ENCODE measurements around the gene MTHFD2L.

The MTHFD2L gene

DNA sequence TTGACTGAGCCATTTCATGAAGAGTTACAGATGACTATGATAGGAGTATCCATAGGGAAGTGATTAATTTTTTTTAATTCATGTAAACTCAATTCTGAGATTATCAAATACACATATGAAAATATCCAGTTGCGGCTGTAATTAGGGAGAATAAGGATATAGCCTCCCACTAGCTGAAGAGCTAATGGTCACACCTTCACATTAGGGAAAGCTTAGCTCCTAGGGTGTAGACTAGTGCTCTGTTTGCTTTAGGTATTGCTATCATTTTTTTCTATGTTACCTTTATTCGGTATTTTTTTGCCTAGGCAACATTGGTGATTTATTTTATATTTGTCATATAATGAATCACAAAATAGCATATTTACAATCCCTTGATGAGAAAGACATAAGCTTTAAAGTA, 110.7 kb downstream of the MTHFD2L start:
- TF ChIP-seq, protein P1, sequence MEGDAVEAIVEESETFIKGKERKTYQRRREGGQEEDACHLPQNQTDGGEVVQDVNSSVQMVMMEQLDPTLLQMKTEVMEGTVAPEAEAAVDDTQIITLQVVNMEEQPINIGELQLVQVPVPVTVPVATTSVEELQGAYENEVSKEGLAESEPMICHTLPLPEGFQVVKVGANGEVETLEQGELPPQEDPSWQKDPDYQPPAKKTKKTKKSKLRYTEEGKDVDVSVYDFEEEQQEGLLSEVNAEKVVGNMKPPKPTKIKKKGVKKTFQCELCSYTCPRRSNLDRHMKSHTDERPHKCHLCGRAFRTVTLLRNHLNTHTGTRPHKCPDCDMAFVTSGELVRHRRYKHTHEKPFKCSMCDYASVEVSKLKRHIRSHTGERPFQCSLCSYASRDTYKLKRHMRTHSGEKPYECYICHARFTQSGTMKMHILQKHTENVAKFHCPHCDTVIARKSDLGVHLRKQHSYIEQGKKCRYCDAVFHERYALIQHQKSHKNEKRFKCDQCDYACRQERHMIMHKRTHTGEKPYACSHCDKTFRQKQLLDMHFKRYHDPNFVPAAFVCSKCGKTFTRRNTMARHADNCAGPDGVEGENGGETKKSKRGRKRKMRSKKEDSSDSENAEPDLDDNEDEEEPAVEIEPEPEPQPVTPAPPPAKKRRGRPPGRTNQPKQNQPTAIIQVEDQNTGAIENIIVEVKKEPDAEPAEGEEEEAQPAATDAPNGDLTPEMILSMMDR (IDR thresholded peaks at IDR 0.05; ENCODE audit: extremely low read depth, missing control alignments), result no peak
- DNase-seq (ENCODE audit: low spot score), result no peak

DNA sequence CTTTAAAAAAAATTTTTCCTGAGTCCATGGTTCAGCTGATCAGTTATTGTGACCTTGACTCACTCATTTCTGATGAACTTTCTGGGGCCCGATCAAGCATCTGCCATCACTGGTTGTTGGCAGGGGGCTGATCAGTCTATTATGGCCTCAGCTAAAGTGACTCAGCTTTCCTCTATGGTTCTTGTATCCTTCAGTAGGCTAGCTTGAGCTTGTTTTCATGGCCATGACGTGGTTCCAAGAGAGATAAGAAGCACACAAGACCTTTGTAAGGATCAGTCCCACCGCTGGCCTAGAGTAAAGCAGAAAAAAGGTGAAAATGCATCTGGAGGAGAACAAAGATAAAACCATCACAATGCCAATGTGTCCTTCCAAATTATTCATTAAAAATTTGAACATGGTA, 120.6 kb downstream of the MTHFD2L start:
- TF ChIP-seq, protein P1 (IDR thresholded peaks at IDR 0.05; ENCODE audit: extremely low read depth, missing control alignments), result no peak
- DNase-seq (ENCODE audit: low spot score), result no peak

DNA sequence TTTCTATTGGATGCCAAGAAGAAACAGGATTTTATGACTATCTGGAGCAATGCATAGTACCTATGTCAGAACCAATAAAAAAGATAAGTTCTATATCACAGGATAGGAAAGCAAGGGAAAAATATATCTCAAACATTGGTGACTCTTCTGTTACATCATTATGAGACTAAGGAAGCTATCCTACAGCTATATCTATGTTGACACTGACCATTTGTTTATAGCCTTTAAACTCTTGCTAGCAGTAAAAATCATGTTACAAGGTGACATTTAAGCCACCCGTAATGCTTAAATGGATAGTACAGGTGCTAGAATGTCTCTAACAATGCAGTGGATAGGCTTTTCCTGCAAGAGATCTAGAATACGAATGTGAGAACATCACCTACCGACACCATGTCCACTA, 121.8 kb downstream of the MTHFD2L start:
- TF ChIP-seq, protein P1 (IDR thresholded peaks at IDR 0.05; ENCODE audit: extremely low read depth, missing control alignments), result no peak
- no peak for DNase-seq (ENCODE audit: low spot score)

DNA sequence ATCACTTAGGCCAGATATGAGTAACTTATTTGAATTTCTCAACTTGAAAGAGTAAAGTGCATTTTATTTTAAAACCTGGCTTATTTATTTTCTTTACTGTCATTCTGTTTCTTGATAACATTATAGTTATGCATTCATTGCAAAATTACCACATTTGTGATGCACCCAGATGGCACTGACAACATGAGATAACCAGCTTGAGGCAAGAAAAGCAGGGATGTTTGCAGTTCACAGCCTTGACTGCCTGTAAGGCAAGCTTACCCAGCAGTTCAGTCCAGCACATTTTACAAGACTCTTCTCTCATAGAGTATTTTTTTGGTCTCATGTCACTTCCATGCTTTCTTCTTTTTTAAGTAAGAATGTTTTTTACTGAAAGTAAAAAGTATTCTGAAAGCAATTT, 125.0 kb downstream of the MTHFD2L start:
- no peak for DNase-seq (ENCODE audit: low spot score)
- TF ChIP-seq, protein P1 (IDR thresholded peaks at IDR 0.05; ENCODE audit: extremely low read depth, missing control alignments), result no peak

DNA sequence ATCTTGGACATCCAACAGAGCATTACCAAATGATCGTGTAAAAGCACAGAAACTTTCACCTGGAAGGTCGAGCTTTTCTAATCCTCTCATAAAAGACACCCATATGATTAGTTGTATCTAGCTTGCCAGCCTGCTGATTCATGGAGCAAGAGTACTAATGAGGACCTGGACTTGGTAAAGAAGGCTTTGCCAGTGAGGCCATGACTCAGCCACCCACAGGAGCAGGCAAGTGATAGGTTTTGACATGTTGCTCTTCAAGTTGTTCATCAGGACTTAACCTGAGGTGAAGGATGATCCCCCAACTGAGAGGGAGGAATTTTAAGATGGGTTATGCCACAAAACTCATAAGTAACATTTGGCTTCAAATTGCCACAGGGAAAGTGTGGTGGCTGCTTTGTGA, 125.7 kb downstream of the MTHFD2L start:
- DNase-seq (ENCODE audit: low spot score), result no peak
- TF ChIP-seq, protein P1 (IDR thresholded peaks at IDR 0.05; ENCODE audit: extremely low read depth, missing control alignments), result no peak

DNA sequence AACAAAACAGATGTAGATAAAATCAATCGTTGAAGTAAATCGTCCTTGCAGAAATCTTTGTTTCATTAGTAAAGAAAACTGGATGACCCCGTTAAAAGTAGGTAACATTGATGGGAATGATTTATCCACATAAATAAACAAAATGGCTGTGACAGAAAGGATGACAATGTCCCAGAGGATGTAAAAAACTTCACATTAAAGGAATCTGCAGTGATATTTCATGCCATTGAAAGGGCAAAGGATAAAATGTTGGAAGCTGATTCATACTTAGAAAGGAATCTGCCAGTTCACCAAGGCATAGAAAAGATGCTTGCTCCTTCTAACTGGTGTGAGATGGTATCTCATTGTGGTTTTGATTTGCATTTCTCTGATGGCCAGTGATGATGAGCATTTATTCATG, 126.1 kb downstream of the MTHFD2L start:
- DNase-seq (ENCODE audit: low spot score), result no peak
- TF ChIP-seq, protein P1 (IDR thresholded peaks at IDR 0.05; ENCODE audit: extremely low read depth, missing control alignments), result no peak

DNA sequence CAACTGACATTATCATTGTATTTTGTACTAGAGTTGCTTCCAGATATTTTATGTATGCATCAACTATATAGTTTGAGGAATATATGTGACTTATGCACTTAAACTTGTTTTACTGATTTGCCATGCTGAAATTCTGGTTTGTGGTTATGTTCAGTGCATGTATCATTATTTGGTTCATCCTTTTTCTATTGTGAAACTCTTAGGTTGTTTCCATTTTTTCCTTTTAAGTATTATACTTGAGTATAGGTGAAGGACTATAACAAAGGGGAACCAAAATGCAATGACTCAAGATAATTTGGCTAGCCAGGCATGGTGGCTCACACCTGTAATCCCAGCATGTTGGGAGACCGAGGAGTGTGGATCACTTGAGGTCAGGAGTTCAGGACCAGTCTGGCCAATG, 129.2 kb downstream of the MTHFD2L start:
- TF ChIP-seq, protein P1 (IDR thresholded peaks at IDR 0.05; ENCODE audit: extremely low read depth, missing control alignments), result no peak
- DNase-seq (ENCODE audit: low spot score), result no peak

All from GM20000 (cell line).